AG10803 (cell line): Measurements from ENCODE around the gene RNF121.

Experiments
- DNase-seq: peaks from one replicate; pipeline ENCODE4 v3.0.0; 2010; ENCODE audit warnings: low read depth
- H3K4me3 ChIP-seq: 2 replicates; pipeline ENCODE4 v1.5.1; 2011; ENCODE audit warnings: mild to moderate bottlenecking, low read length, control low read depth
- CTCF ChIP-seq: conservative IDR thresholded peaks from 2 replicates; pipeline ENCODE4 v1.5.1; 2011; ENCODE audit warnings: mild to moderate bottlenecking, low read length, control low read depth, inconsistent platforms

RNF121 gene

GRCh38 chr11:71940561-71941219 lies 11.8 kb downstream of the RNF121 start:
- no peak overlapping the region for H3K4me3 ChIP-seq
- DNase-seq: peak; percentile 55
- TF ChIP-seq CTCF: no peak

- TF ChIP-seq CTCF: no peak
- DNase-seq: peak; percentile 36
- H3K4me3 ChIP-seq: no peak overlapping the region
Measured at GRCh38 chr11:71946144-71946571, 17.3 kb downstream of the RNF121 start.

- no peak overlapping the region for H3K4me3 ChIP-seq
- DNase-seq: no peak
- no peak for TF ChIP-seq CTCF
Measured at GRCh38 chr11:71947498-71947897, 18.7 kb downstream of the RNF121 start.

- TF ChIP-seq CTCF: no peak
- DNase-seq: no peak
- H3K4me3 ChIP-seq: no peak overlapping the region
Measured at GRCh38 chr11:71948314-71949027, 19.6 kb downstream of the RNF121 start.

GRCh38 chr11:71949034-71949433 lies 20.2 kb downstream of the RNF121 start:
- H3K4me3 ChIP-seq: no peak overlapping the region
- DNase-seq: no peak
- no peak for TF ChIP-seq CTCF

GRCh38 chr11:71951741-71952310 lies 23.0 kb downstream of the RNF121 start:
- TF ChIP-seq CTCF: no peak
- H3K4me3 ChIP-seq: no peak overlapping the region
- no peak for DNase-seq
